K562 (cell line): ENCODE data around the gene RACGAP1. TPM values are rescaled to one million over a fixed set of nuclear protein-coding genes. Genes with fewer than 3 reads are reported as not detected.
A peak's percentile ranks its signal among the peaks of the same experiment; 100 is the strongest.

ENCODE experiments used
- BRF1 ChIP-seq: IDR thresholded peaks from 3 replicates; pipeline ENCODE4 v1.6.1; 2011; ENCODE audit warnings: borderline replicate concordance, mild to moderate bottlenecking; ENCODE audit not compliant: insufficient read length; ENCODE audit errors: extremely low read depth
- CHD4 ChIP-seq: fragments of 200-600 bp; sonication (generic); IDR thresholded peaks from 3 replicates; pipeline ENCODE4 v1.6.1; 2012; ENCODE audit warnings: low read depth, mild to moderate bottlenecking, mixed read lengths, low read length, inconsistent platforms; ENCODE audit not compliant: insufficient read depth, insufficient replicate concordance, poor library complexity, severe bottlenecking
- DACH1 ChIP-seq: fragments of 450-650 bp; IDR thresholded peaks from 2 replicates; pipeline ENCODE4 v1.6.1; 2018; ENCODE audit not compliant: partially characterized antibody
- DIDO1 ChIP-seq: fragments of 450-650 bp; IDR thresholded peaks from 2 replicates; pipeline ENCODE4 v1.6.1; 2016; ENCODE audit warnings: low read depth, missing biosample characterization, missing genetic modification characterization
- ELF1 ChIP-seq: fragments of 200-800 bp; sonication (Bioruptor generic); IDR thresholded peaks from 2 replicates; pipeline ENCODE4 v1.6.1; 2016; ENCODE audit warnings: missing genetic modification characterization, missing compliant biosample characterization
- ETS2 ChIP-seq: IDR thresholded peaks from 2 replicates; pipeline ENCODE4 v1.6.1; 2016; ENCODE audit warnings: borderline replicate concordance, missing genetic modification characterization, mild to moderate bottlenecking, moderate library complexity, missing compliant biosample characterization; ENCODE audit not compliant: poor library complexity, severe bottlenecking
- EWSR1 ChIP-seq: fragments of 450-650 bp; IDR thresholded peaks from 2 replicates; pipeline ENCODE4 v1.6.1; 2018; ENCODE audit warnings: borderline replicate concordance, mild to moderate bottlenecking, low read depth, moderate library complexity; ENCODE audit not compliant: partially characterized antibody
- KAT2B ChIP-seq: IDR thresholded peaks from one replicate; pipeline ENCODE4 v1.6.1; 2012; ENCODE audit warnings: low read depth, mild to moderate bottlenecking, control low read depth, inconsistent platforms, low read length, moderate library complexity
- MYC ChIP-seq, 2 experiments: fragments of 250-450 bp in 1 of 2; sonication (Bioruptor Pico) in 1 of 2; IDR thresholded peaks; 2 replicates each; pipeline versions ENCODE4 v1.5.1 to v1.6.1; 2012 to 2021; ENCODE audit warnings: low read depth in 2 of 2, borderline replicate concordance in 1 of 2, improper control_type of control experiment in 1 of 2, low read length in 1 of 2, mild to moderate bottlenecking in 1 of 2, moderate library complexity in 1 of 2
- RFX7 ChIP-seq: fragments of 250-450 bp; sonication (Bioruptor Pico); IDR thresholded peaks from 2 replicates; pipeline ENCODE4 v1.5.1; 2021; ENCODE audit warnings: mild to moderate bottlenecking
- SMC3 ChIP-seq: conservative IDR thresholded peaks from 2 replicates; pipeline ENCODE4 v1.6.1; 2011; ENCODE audit warnings: low read depth, low read length, improper control_type of control experiment; ENCODE audit not compliant: insufficient read depth
- SRSF1 ChIP-seq: fragments of 200-400 bp; formaldehyde crosslinking; IDR thresholded peaks from 2 replicates; pipeline ENCODE4 v1.6.1; 2017; ENCODE audit warnings: mild to moderate bottlenecking, low read depth, low read length, moderate library complexity
- ZNF57 ChIP-seq: fragments of 450-650 bp; formaldehyde crosslinking; IDR thresholded peaks from 2 replicates; pipeline ENCODE4 v1.4.0; 2020; ENCODE audit warnings: mild to moderate bottlenecking, moderate library complexity
- polyA plus RNA-seq, 8 experiments: library from polyadenylated mRNA; depleted of rRNA in 4 of 8; stranded (reverse) in 5 of 8; unstranded in 3 of 8; fragments of >200 nt; fragmentation: Nextera tagmentation in 2 of 8; fragmentation: Illumina TruSeq in 1 of 8; extraction: Ambion mirVana in 2 of 8; extraction: Trizol in 1 of 8; gene quantifications; 2 replicates each; pipeline versions ENCODE4 v1.2.1 to v1.2.3, GENCODE V29; 2011 to 2014; ENCODE audit warnings: inconsistent platforms in 1 of 8, missing spikeins in 1 of 8
- total RNA-seq, 7 experiments: library from RNA; depleted of rRNA in 6 of 7; stranded (reverse); fragments of >200 nt in 6 of 7; fragmentation: Illumina TruSeq in 2 of 7; extraction: Trizol in 2 of 7; gene quantifications; 2 replicates each; pipeline versions ENCODE4 v1.2.1 to v1.2.3, GENCODE V29; 2011 to 2021; ENCODE audit warnings: low replicate concordance in 1 of 7
- TF ChIP-seq, protein P1 (sequence below), 2 experiments: fragments of 200-800 bp in 1 of 2; sonication (Bioruptor generic) in 1 of 2; sonication (generic) in 1 of 2; formaldehyde crosslinking in 1 of 2; IDR thresholded peaks in 1 of 2; conservative IDR thresholded peaks in 1 of 2; 2 replicates each; pipeline versions ENCODE4 v1.5.0 to v1.6.1; 2016 to 2020; ENCODE audit warnings: missing compliant biosample characterization in 1 of 2, missing genetic modification characterization in 1 of 2, missing genetic modification reagents in 1 of 2
- TF ChIP-seq, protein P2 (sequence below), 3 experiments: IDR thresholded peaks in 2 of 3; conservative IDR thresholded peaks in 1 of 3; 2 replicates each; pipeline ENCODE4 v1.5.1; 2011 to 2012; ENCODE audit warnings: low read length in 3 of 3, mild to moderate bottlenecking in 3 of 3, control low read depth in 2 of 3, improper control_type of control experiment in 1 of 3, inconsistent platforms in 1 of 3, low read depth in 1 of 3, mixed read lengths in 1 of 3, moderate library complexity in 1 of 3; ENCODE audit not compliant: insufficient read depth in 2 of 3
- TF ChIP-seq, protein P3 (sequence below): IDR thresholded peaks from 2 replicates; pipeline ENCODE4 v1.6.1; 2016; ENCODE audit warnings: missing genetic modification characterization, missing compliant biosample characterization
- TF ChIP-seq, protein P4 (sequence below): sonication (generic); formaldehyde crosslinking; IDR thresholded peaks from 2 replicates; pipeline ENCODE4 v1.8.0; 2022; ENCODE audit warnings: missing genetic modification reagents, mild to moderate bottlenecking, borderline replicate concordance

The RACGAP1 gene
- total and polyA plus RNA-seq, 9 of the 15 experiments (the other 6 are each of a cell fraction or from before 2014, with no cell fraction given) = 56.4 to 92.9 (median 71.8) TPM

DNA sequence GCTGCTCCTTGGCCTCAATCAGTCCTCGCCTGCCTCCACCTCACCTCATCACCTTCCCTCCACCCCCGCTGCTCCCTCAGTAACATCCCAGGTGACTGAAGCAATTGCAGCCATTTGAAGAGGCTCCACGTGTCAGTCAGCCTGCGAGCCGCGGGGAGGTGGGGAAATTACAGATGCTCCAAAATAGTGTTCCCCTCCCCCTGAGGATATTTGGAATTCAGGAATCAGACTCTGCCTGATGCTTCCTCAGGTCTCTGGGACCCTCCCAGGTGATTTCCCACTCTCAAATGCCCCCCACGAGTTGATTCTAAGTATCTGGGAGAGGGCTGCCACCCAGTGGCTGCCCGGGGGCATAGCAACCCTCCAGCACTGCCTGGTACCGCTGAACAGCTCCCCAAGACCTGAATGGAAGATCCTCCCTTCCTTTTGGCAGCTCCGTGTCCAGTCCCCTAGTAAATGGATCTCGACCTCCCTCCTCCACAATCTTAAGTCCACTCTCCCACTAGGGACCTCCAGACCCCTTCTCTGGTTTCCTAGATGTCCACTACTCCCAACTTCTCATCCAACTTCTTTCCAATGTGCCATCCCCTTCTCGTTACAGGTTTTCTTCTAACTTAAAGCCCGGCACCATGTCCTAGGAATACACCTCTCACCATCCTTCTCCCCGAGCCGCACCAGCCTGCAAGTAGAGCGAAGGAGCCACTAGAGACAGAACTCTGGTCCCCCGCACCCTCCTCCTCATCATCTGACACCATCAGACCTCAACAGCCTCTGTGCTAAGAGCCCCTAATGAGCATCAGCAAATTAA lies 30.7 kb upstream of the RACGAP1 start (continued):
- TF ChIP-seq, protein P1, sequence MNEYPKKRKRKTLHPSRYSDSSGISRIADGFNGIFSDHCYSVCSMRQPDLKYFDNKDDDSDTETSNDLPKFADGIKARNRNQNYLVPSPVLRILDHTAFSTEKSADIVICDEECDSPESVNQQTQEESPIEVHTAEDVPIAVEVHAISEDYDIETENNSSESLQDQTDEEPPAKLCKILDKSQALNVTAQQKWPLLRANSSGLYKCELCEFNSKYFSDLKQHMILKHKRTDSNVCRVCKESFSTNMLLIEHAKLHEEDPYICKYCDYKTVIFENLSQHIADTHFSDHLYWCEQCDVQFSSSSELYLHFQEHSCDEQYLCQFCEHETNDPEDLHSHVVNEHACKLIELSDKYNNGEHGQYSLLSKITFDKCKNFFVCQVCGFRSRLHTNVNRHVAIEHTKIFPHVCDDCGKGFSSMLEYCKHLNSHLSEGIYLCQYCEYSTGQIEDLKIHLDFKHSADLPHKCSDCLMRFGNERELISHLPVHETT (CRISPR knock-in tag; conservative IDR thresholded peaks at IDR 0.05 in 1 of 2, IDR thresholded peaks at IDR 0.05 in 1 of 2) = no peak
- TF ChIP-seq RFX7 (CRISPR knock-in tag) (no peak), MYC (IDR thresholded peaks at IDR 0.05; ENCODE audit: low read depth, low read length) (peak; percentile 76), MYC (CRISPR knock-in tag; IDR thresholded peaks at IDR 0.05; ENCODE audit: borderline replicate concordance, low read depth) (peak; percentile 16; the same call in 1 of the 2 replicates), ETS2 (tag) (no peak), KAT2B (no peak), DIDO1 (tag) (no peak), EWSR1 (no peak), SRSF1 (no peak), ZNF57 (no peak), SMC3 (peak; percentile 85), DACH1 (no peak), ELF1 (no peak), BRF1 (no peak), CHD4 (no peak)
- TF ChIP-seq, protein P2, sequence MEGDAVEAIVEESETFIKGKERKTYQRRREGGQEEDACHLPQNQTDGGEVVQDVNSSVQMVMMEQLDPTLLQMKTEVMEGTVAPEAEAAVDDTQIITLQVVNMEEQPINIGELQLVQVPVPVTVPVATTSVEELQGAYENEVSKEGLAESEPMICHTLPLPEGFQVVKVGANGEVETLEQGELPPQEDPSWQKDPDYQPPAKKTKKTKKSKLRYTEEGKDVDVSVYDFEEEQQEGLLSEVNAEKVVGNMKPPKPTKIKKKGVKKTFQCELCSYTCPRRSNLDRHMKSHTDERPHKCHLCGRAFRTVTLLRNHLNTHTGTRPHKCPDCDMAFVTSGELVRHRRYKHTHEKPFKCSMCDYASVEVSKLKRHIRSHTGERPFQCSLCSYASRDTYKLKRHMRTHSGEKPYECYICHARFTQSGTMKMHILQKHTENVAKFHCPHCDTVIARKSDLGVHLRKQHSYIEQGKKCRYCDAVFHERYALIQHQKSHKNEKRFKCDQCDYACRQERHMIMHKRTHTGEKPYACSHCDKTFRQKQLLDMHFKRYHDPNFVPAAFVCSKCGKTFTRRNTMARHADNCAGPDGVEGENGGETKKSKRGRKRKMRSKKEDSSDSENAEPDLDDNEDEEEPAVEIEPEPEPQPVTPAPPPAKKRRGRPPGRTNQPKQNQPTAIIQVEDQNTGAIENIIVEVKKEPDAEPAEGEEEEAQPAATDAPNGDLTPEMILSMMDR (IDR thresholded peaks at IDR 0.05 in 2 of 3, conservative IDR thresholded peaks at IDR 0.05 in 1 of 3; ENCODE audit: insufficient read depth in 2 of 3, low read depth in 1 of 3, low read length in 3 of 3) = peak; percentile 88 to 99 (median 93)
- TF ChIP-seq, protein P3, sequence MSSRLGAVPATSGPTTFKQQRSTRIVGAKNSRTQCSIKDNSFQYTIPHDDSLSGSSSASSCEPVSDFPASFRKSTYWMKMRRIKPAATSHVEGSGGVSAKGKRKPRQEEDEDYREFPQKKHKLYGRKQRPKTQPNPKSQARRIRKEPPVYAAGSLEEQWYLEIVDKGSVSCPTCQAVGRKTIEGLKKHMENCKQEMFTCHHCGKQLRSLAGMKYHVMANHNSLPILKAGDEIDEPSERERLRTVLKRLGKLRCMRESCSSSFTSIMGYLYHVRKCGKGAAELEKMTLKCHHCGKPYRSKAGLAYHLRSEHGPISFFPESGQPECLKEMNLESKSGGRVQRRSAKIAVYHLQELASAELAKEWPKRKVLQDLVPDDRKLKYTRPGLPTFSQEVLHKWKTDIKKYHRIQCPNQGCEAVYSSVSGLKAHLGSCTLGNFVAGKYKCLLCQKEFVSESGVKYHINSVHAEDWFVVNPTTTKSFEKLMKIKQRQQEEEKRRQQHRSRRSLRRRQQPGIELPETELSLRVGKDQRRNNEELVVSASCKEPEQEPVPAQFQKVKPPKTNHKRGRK (tag) = no peak
- TF ChIP-seq, protein P4, sequence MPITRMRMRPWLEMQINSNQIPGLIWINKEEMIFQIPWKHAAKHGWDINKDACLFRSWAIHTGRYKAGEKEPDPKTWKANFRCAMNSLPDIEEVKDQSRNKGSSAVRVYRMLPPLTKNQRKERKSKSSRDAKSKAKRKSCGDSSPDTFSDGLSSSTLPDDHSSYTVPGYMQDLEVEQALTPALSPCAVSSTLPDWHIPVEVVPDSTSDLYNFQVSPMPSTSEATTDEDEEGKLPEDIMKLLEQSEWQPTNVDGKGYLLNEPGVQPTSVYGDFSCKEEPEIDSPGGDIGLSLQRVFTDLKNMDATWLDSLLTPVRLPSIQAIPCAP (CRISPR knock-in tag) = no peak
